HG02981 (cell line): ENCODE data around the gene ASTN1.

Experiments used
- ATAC-seq: cut with Tn5 transposase; IDR thresholded peaks from one replicate; pipeline ENCODE4 v1.9.1; 2021; ENCODE audit warnings: mild to moderate bottlenecking, moderate library complexity; ENCODE audit not compliant: unreplicated experiment

The ASTN1 gene

GRCh38 chr1:177165069-177165439 is 542 bp upstream of the ASTN1 start:
- no peak for ATAC-seq

GRCh38 chr1:177163844-177164379 is 600 bp downstream of the ASTN1 start:
- ATAC-seq, result no peak

GRCh38 chr1:177162243-177162642 is 2.3 kb downstream of the ASTN1 start:
- ATAC-seq, result no peak

- ATAC-seq, result no peak
These were observed 18.0 kb downstream of the ASTN1 start for GRCh38 chr1:177146499-177146898.

- ATAC-seq, result no peak
These were observed 19.1 kb downstream of the ASTN1 start for GRCh38 chr1:177145106-177146070.

- no peak for ATAC-seq
These were observed 21.7 kb downstream of the ASTN1 start for GRCh38 chr1:177142791-177143271.

- ATAC-seq, result no peak
These were observed 22.5 kb downstream of the ASTN1 start for GRCh38 chr1:177142010-177142409.

GRCh38 chr1:177138347-177138746 is 26.2 kb downstream of the ASTN1 start:
- ATAC-seq, result no peak

GRCh38 chr1:177137814-177138213 is 26.7 kb downstream of the ASTN1 start:
- no peak for ATAC-seq

- ATAC-seq, result no peak
These were observed 29.3 kb downstream of the ASTN1 start for GRCh38 chr1:177135250-177135649.

GRCh38 chr1:177133977-177134538 is 30.5 kb downstream of the ASTN1 start:
- ATAC-seq, result no peak

GRCh38 chr1:177132141-177132540 is 32.4 kb downstream of the ASTN1 start:
- no peak for ATAC-seq

- no peak for ATAC-seq
These were observed 32.8 kb downstream of the ASTN1 start for GRCh38 chr1:177131723-177132122.

GRCh38 chr1:177130451-177130945 is 34.0 kb downstream of the ASTN1 start:
- no peak for ATAC-seq

- no peak for ATAC-seq
These were observed 35.7 kb downstream of the ASTN1 start for GRCh38 chr1:177128665-177129281.

- no peak for ATAC-seq
These were observed 38.2 kb downstream of the ASTN1 start for GRCh38 chr1:177126267-177126666.

GRCh38 chr1:177124577-177125278 is 39.8 kb downstream of the ASTN1 start:
- ATAC-seq, result no peak

GRCh38 chr1:177122461-177123251 is 41.9 kb downstream of the ASTN1 start:
- no peak for ATAC-seq

- no peak for ATAC-seq
These were observed 45.2 kb downstream of the ASTN1 start for GRCh38 chr1:177119311-177119710.

GRCh38 chr1:177118901-177119300 is 45.6 kb downstream of the ASTN1 start:
- no peak for ATAC-seq
